Measurements from ENCODE around the gene RAB1B.
"Not testable (repeated sequence)": the region's sequence is repeated elsewhere in the genome, so short reads cannot be mapped to it uniquely, and the experiment has no call there.

Gene RAB1B

GRCh38 chr11:66251809-66252208 lies 16.6 kb upstream of the RAB1B start:
- H3K79me2 ChIP-seq (ENCODE audit: low read length), result no peaks in the 10 kb centered on the region
- H3K4me3 ChIP-seq (ENCODE audit: low read length), result no peak overlapping the region
- no peak overlapping the region for H3K27ac ChIP-seq (ENCODE audit: low read length)
- H4K20me1 ChIP-seq (ENCODE audit: insufficient read depth, low read length), result no peaks in the 10 kb centered on the region
- no peaks in the 10 kb centered on the region for H3K9me3 ChIP-seq (ENCODE audit: insufficient read depth, low read length)
- no peaks in the 10 kb centered on the region for H3K36me3 ChIP-seq (replicated peaks; ENCODE audit: low read depth, low read length)
- no peak overlapping the region for H2AFZ ChIP-seq (ENCODE audit: low read depth, low read length)
- H3K9ac ChIP-seq (ENCODE audit: low read length), result no peak overlapping the region
- H3K27me3 ChIP-seq (ENCODE audit: low read depth, low read length), result no peaks in the 10 kb centered on the region
- TF ChIP-seq, protein P1, sequence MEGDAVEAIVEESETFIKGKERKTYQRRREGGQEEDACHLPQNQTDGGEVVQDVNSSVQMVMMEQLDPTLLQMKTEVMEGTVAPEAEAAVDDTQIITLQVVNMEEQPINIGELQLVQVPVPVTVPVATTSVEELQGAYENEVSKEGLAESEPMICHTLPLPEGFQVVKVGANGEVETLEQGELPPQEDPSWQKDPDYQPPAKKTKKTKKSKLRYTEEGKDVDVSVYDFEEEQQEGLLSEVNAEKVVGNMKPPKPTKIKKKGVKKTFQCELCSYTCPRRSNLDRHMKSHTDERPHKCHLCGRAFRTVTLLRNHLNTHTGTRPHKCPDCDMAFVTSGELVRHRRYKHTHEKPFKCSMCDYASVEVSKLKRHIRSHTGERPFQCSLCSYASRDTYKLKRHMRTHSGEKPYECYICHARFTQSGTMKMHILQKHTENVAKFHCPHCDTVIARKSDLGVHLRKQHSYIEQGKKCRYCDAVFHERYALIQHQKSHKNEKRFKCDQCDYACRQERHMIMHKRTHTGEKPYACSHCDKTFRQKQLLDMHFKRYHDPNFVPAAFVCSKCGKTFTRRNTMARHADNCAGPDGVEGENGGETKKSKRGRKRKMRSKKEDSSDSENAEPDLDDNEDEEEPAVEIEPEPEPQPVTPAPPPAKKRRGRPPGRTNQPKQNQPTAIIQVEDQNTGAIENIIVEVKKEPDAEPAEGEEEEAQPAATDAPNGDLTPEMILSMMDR (IDR thresholded peaks at IDR 0.05; ENCODE audit: low read depth, low read length), result no peak
- TF ChIP-seq EZH2phosphoT487 (IDR thresholded peaks at IDR 0.05; ENCODE audit: low read depth), result no peak
- H3K4me2 ChIP-seq (ENCODE audit: low read length), result no peak overlapping the region
- H3K4me1 ChIP-seq (ENCODE audit: low read length), result peaks cover 4% of the 10 kb centered on the region

- H3K4me2 ChIP-seq (ENCODE audit: low read length); H3K27ac ChIP-seq (ENCODE audit: low read length); H3K27me3 ChIP-seq (ENCODE audit: low read depth, low read length); H3K4me1 ChIP-seq (ENCODE audit: low read length); H3K4me3 ChIP-seq (ENCODE audit: low read length); H3K79me2 ChIP-seq (ENCODE audit: low read length); H2AFZ ChIP-seq (ENCODE audit: low read depth, low read length); H4K20me1 ChIP-seq (ENCODE audit: insufficient read depth, low read length); H3K9me3 ChIP-seq (ENCODE audit: insufficient read depth, low read length); H3K36me3 ChIP-seq (replicated peaks; ENCODE audit: low read depth, low read length); H3K9ac ChIP-seq (ENCODE audit: low read length): not testable (repeated sequence)
Measured at GRCh38 chr11:66253081-66253480, 15.4 kb upstream of the RAB1B start.

DNA sequence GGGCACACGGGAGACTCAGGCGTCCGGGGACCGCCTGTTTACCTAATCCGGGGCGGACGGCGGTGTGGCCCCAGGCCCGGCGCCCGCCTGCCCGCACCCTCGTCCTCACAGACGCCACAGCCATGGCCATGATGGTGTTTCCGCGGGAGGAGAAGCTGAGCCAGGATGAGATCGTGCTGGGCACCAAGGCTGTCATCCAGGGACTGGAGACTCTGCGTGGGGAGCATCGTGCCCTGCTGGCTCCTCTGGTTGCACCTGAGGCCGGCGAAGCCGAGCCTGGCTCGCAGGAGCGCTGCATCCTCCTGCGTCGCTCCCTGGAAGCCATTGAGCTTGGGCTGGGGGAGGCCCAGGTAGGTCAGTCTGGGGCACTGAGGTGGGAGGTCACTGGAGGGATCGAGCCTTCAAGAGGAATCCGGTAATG lies 10.0 kb upstream of the RAB1B start:
- Histone ChIP-seq H2AFZ (ENCODE audit: low read depth, low read length) (no peak overlapping the region), H3K9ac (ENCODE audit: low read length) (peak overlapping the region; percentile 86), H4K20me1 (ENCODE audit: insufficient read depth, low read length) (no peaks in the 10 kb centered on the region), H3K79me2 (ENCODE audit: low read length) (peaks cover 17% of the 10 kb centered on the region), H3K27ac (ENCODE audit: low read length) (peak overlapping the region; percentile 39), H3K27me3 (ENCODE audit: low read depth, low read length) (no peaks in the 10 kb centered on the region), H3K4me2 (ENCODE audit: low read length) (peak overlapping the region; percentile 97), H3K4me3 (ENCODE audit: low read length) (peak overlapping the region; percentile 84), H3K36me3 (replicated peaks; ENCODE audit: low read depth, low read length) (peaks cover 22% of the 10 kb centered on the region), H3K9me3 (ENCODE audit: insufficient read depth, low read length) (no peaks in the 10 kb centered on the region), H3K4me1 (ENCODE audit: low read length) (peaks cover 11% of the 10 kb centered on the region)
- no peak for TF ChIP-seq EZH2phosphoT487 (IDR thresholded peaks at IDR 0.05; ENCODE audit: low read depth)
- TF ChIP-seq, protein P1 (IDR thresholded peaks at IDR 0.05; ENCODE audit: low read depth, low read length), result no peak

DNA sequence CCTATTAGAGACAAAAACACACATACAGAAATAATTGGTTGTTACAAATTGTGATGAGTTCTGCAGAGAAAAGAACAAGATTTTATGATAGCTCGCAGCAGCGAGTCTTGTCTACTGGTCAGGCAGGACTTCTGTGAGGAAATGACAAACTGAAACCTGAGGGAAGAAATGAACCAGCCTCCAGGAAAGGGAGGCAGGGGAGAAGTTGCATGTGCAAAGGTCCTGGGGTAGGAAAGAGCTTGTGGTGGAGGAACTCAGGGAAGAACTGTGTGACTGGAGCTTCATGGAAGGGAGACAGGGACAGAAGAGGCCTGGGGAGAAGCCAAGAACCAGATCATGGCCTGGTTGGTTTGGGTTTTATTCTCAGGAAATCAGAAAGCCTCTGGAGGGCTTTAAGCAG lies 9.2 kb upstream of the RAB1B start:
- Histone ChIP-seq H3K36me3 (replicated peaks; ENCODE audit: low read depth, low read length) (peaks cover 22% of the 10 kb centered on the region), H3K4me1 (ENCODE audit: low read length) (peaks cover 11% of the 10 kb centered on the region), H3K4me2 (ENCODE audit: low read length) (no peak overlapping the region), H3K9ac (ENCODE audit: low read length) (no peak overlapping the region; the same call in 1 of the 2 replicates), H3K27me3 (ENCODE audit: low read depth, low read length) (no peaks in the 10 kb centered on the region), H3K79me2 (ENCODE audit: low read length) (peaks cover 17% of the 10 kb centered on the region), H3K4me3 (ENCODE audit: low read length) (no peak overlapping the region), H2AFZ (ENCODE audit: low read depth, low read length) (no peak overlapping the region), H3K27ac (ENCODE audit: low read length) (no peak overlapping the region), H3K9me3 (ENCODE audit: insufficient read depth, low read length) (no peaks in the 10 kb centered on the region), H4K20me1 (ENCODE audit: insufficient read depth, low read length) (no peaks in the 10 kb centered on the region)
- TF ChIP-seq EZH2phosphoT487 (IDR thresholded peaks at IDR 0.05; ENCODE audit: low read depth), result no peak
- TF ChIP-seq, protein P1 (IDR thresholded peaks at IDR 0.05; ENCODE audit: low read depth, low read length), result no peak

GRCh38 chr11:66259956-66260355 lies 8.5 kb upstream of the RAB1B start:
- H3K27me3 ChIP-seq (ENCODE audit: low read depth, low read length), result no peaks in the 10 kb centered on the region
- no peak overlapping the region for H3K27ac ChIP-seq (ENCODE audit: low read length)
- H3K4me1 ChIP-seq (ENCODE audit: low read length), result peaks cover 11% of the 10 kb centered on the region
- H3K4me2 ChIP-seq (ENCODE audit: low read length), result no peak overlapping the region
- peaks cover 25% of the 10 kb centered on the region for H3K36me3 ChIP-seq (replicated peaks; ENCODE audit: low read depth, low read length)
- H3K79me2 ChIP-seq (ENCODE audit: low read length), result peaks cover 17% of the 10 kb centered on the region
- H3K4me3 ChIP-seq (ENCODE audit: low read length), result no peak overlapping the region
- no peaks in the 10 kb centered on the region for H4K20me1 ChIP-seq (ENCODE audit: insufficient read depth, low read length)
- H3K9me3 ChIP-seq (ENCODE audit: insufficient read depth, low read length), result no peaks in the 10 kb centered on the region
- no peak for TF ChIP-seq EZH2phosphoT487 (IDR thresholded peaks at IDR 0.05; ENCODE audit: low read depth)
- TF ChIP-seq, protein P1 (IDR thresholded peaks at IDR 0.05; ENCODE audit: low read depth, low read length), result no peak
- H2AFZ ChIP-seq (ENCODE audit: low read depth, low read length), result no peak overlapping the region
- H3K9ac ChIP-seq (ENCODE audit: low read length), result no peak overlapping the region
